ENCODE measurements around the gene TTC34. TPM values are rescaled to one million over a fixed set of nuclear protein-coding genes. Genes with fewer than 3 reads are reported as not detected.

TTC34 gene
- polyA plus RNA-seq, 1 donor (not counting 4 experiments of a cell fraction or from before 2014, with no cell fraction given), result 0.04 TPM

GRCh38 chr1:2624735-2625300 lies 176.7 kb downstream of the TTC34 start:
- no peaks in the 10 kb centered on the region for H3K9me3 ChIP-seq (ENCODE audit: control insufficient read depth, low read depth, low read length)
- no peak for TF ChIP-seq EZH2 (IDR thresholded peaks at IDR 0.05; ENCODE audit: low read length)
- TF ChIP-seq CTCF (optimal IDR thresholded peaks at IDR 0.05 in 1 of 3, IDR thresholded peaks at IDR 0.05 in 1 of 3, conservative IDR thresholded peaks at IDR 0.05 in 1 of 3; ENCODE audit: extremely low read depth in 1 of 3, insufficient read depth in 2 of 3, low read length in 3 of 3), result no peak
- H3K9me1 ChIP-seq (ENCODE audit: control insufficient read depth, extremely low read depth, insufficient read depth, low read length), result no peaks in the 10 kb centered on the region
- H3K27ac ChIP-seq (ENCODE audit: control insufficient read depth, insufficient read depth, low read length), result no peak overlapping the region
- H3K36me3 ChIP-seq (ENCODE audit: control insufficient read depth in 2 of 2, extremely low read depth in 1 of 2, insufficient read depth in 2 of 2, low read length in 2 of 2), result no peaks in the 10 kb centered on the region
- H3K9ac ChIP-seq (ENCODE audit: control insufficient read depth, extremely low read depth, insufficient read depth, low read length), result no peak overlapping the region
- no peak overlapping the region for H3K4me2 ChIP-seq (ENCODE audit: control insufficient read depth, extremely low read depth, insufficient read depth, low read depth, low read length)
- no peaks in the 10 kb centered on the region for H3K4me1 ChIP-seq (ENCODE audit: control insufficient read depth, extremely low read depth, insufficient read depth, low read length)
- H4K20me1 ChIP-seq (ENCODE audit: control insufficient read depth, extremely low read depth, insufficient read depth, low read length), result no peaks in the 10 kb centered on the region
- dilution Hi-C loops (cut with MboI; ENCODE audit: extremely low pct_ligation_motif_present, low sequenced_read_pairs), result no loop called here
- H2AFZ ChIP-seq (ENCODE audit: control insufficient read depth, low read length), result no peak overlapping the region
- H3K27me3 ChIP-seq (ENCODE audit: control insufficient read depth, extremely low read depth, insufficient read depth, low read length), result peaks cover 22% of the 10 kb centered on the region
- no peak for DNase-seq (ENCODE audit: low read depth, low spot score)
- FAIRE-seq, result no peak
- H3K4me3 ChIP-seq (ENCODE audit: control insufficient read depth in 2 of 3, extremely low read depth in 1 of 3, insufficient read depth in 2 of 3, low read depth in 1 of 3, low read length in 3 of 3), result no peak overlapping the region
- H3K79me2 ChIP-seq (ENCODE audit: control insufficient read depth, insufficient read depth, low read length), result no peaks in the 10 kb centered on the region

- H3K4me2 ChIP-seq (ENCODE audit: control insufficient read depth, extremely low read depth, insufficient read depth, low read depth, low read length), result no peak overlapping the region
Measured at GRCh38 chr1:2623571-2624337, 177.7 kb downstream of the TTC34 start.

More at GRCh38 chr1:2623571-2624337, 177.7 kb downstream of the TTC34 start:
- no peak overlapping the region for H3K4me3 ChIP-seq (ENCODE audit: control insufficient read depth in 2 of 3, extremely low read depth in 1 of 3, insufficient read depth in 2 of 3, low read depth in 1 of 3, low read length in 3 of 3)
- no peak overlapping the region for H3K9ac ChIP-seq (ENCODE audit: control insufficient read depth, extremely low read depth, insufficient read depth, low read length)
- no peaks in the 10 kb centered on the region for H3K4me1 ChIP-seq (ENCODE audit: control insufficient read depth, extremely low read depth, insufficient read depth, low read length)
- no peaks in the 10 kb centered on the region for H3K79me2 ChIP-seq (ENCODE audit: control insufficient read depth, insufficient read depth, low read length)
- no peak for TF ChIP-seq CTCF (optimal IDR thresholded peaks at IDR 0.05 in 1 of 3, IDR thresholded peaks at IDR 0.05 in 1 of 3, conservative IDR thresholded peaks at IDR 0.05 in 1 of 3; ENCODE audit: extremely low read depth in 1 of 3, insufficient read depth in 2 of 3, low read length in 3 of 3)
- TF ChIP-seq EZH2 (IDR thresholded peaks at IDR 0.05; ENCODE audit: low read length), result no peak
- DNase-seq (ENCODE audit: low read depth, low spot score) (no peak), FAIRE-seq (no peak)
- H3K9me1 ChIP-seq (ENCODE audit: control insufficient read depth, extremely low read depth, insufficient read depth, low read length), result no peaks in the 10 kb centered on the region
- H3K27ac ChIP-seq (ENCODE audit: control insufficient read depth, insufficient read depth, low read length), result no peak overlapping the region
- H3K9me3 ChIP-seq (ENCODE audit: control insufficient read depth, low read depth, low read length), result no peaks in the 10 kb centered on the region
- H3K36me3 ChIP-seq (ENCODE audit: control insufficient read depth in 2 of 2, extremely low read depth in 1 of 2, insufficient read depth in 2 of 2, low read length in 2 of 2), result no peaks in the 10 kb centered on the region
- peaks cover 13% of the 10 kb centered on the region for H3K27me3 ChIP-seq (ENCODE audit: control insufficient read depth, extremely low read depth, insufficient read depth, low read length)
- H2AFZ ChIP-seq (ENCODE audit: control insufficient read depth, low read length), result no peak overlapping the region
- dilution Hi-C loops (cut with MboI; ENCODE audit: extremely low pct_ligation_motif_present, low sequenced_read_pairs), result no loop called here
- no peaks in the 10 kb centered on the region for H4K20me1 ChIP-seq (ENCODE audit: control insufficient read depth, extremely low read depth, insufficient read depth, low read length)
